Activated T-cell treated with anti-CD3 and anti-CD28 coated beads for 1 hour (primary cell): ENCODE measurements around the gene CRTAC1.

Experiments
- DNase-seq: peaks from one replicate; pipeline ENCODE4 v3.0.0-alpha.2; 2020; ENCODE audit warnings: low read depth

CRTAC1 gene

DNA sequence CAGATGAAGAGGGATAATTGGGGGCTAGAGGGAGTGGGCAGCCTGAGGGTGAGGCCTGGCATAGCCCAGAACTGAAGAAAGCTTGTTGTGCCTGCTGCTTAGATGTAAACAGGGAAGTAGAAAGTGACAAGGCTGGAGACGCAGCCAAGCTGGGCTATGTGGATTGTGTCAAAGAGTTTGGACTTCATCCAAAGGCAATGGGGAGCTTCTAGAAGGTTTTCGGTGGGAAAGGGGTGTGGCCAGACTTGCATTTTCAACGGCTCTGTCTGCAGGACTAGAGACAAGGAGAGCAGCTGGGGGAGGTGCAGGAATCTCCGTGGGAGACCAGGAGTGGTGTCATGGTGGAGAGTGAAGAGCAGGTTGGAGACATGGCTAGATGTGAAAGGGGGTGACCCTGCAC is 132.0 kb downstream of the CRTAC1 start:
- no peak for DNase-seq

DNA sequence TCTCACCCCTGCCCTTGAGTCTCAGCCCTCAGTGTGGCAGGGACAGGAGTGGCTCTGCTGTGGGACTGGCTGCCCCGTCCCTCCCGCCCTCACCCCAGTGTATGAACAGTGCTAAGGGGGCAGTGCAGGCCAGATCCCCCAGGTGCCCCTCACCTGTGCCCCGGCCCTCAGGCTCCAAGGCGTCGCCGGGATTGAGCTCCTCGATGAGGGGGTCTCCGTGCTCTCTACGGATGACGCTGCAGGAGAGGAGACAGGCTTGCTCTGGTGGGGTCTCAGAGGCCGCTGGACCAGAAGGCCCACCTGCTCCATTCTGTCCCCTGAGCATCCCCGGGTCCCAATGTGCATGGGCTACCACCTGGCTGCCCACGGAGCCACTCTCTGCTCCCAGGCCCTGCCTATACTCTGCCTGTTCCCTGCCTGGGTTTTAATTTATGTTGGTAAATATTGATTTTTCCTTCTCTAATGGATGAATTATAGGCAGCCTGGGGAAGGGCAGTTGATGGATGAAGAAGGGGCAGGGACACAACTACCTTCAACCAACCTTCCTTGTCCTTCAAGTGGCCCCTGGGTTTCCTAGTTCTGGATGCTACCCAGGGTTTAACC is 133.6 kb downstream of the CRTAC1 start:
- DNase-seq, result no peak

DNA sequence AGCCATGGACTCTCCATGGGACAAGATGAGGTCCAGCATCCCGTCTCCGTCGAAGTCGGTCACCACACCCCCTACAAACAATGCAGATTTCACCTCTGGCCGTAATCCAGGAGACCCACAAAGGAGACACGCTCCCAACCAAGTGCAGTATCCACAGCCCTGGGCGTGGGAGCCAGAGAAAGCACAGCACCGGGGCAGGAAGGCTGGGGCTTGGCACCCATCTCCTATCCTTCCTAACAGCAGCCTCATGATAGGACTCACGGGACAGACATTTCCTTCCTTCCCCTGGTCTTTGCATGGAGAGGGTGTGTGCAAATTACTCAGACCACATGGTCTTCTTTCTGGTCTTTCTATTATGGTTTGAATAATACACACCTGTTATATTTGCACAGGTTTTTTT is 134.5 kb downstream of the CRTAC1 start:
- no peak for DNase-seq

DNA sequence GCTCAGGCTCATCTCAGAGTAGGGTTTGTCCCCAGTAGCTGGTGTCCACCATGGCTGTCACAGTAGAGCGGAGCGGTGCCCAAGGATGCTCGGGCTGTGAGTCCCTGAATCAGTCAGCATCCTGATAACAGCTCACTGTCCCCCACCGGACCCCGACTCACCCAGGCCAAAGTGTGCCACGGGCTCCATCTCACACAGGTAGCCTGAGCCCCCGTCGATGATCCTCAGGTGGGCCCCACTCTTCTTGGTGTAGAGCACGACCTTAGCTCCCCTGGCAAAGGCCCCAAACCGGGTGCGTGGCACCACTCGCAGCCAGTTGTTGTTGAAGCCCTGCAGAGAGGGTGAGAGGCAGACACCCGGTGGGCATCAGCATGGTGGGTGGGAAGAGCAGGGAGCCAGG is 135.3 kb downstream of the CRTAC1 start:
- no peak for DNase-seq

DNA sequence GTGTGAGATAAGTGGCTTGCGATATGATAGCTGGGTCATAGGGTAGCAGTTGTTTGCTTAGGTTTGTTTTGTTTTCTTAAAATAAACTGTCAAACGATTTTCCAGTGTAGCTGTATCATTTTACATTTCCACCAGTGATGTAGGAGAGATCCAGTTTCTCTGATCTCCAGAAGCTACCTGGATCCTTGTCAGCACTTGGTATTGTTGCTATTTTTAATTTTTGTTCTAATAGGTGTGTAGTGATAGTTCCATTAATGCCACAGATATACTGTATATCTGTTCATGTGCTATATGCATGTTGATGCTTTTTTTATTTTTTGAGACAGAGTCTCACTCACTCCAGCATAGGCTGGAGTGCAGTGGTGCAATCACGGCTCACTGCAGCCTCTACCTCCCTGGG is 136.3 kb downstream of the CRTAC1 start:
- DNase-seq, result no peak

DNA sequence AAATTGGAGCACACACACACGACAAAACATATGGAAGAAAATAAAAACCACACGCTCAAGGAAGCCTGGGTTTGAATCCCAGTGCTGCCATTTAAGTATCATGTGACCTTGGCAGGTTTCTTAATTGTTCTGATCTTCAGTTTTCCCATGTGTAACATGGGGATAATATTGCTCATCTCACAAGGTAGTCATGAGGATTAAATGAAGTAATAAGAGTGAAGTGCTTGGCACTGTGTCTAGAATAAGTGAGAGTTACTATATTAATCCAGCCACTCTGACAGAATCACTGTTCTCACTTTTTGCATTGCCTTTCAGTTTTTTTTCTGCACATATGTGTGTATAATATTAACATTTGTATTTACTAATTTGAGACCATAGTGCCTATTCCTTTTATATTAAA is 137.5 kb downstream of the CRTAC1 start:
- DNase-seq, result no peak

DNA sequence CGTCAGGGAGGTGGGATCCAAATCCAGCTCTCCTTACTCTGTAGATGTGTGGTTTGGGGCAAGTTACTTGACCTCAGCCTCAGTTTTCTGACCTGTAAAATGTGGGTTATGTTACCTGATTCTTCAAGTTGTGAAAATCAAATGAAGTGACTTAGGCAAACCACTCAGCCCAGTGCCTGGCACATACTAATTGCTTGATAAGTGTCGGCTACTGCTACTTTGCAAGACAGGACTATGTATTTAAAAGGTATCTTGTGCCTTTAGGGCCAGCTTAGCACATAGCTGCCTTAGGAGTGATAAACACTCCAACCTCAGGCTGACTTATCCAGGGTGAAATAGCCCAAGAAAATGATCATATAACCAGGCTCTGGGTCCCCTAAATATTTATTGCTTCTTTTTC is 137.9 kb downstream of the CRTAC1 start:
- no peak for DNase-seq

DNA sequence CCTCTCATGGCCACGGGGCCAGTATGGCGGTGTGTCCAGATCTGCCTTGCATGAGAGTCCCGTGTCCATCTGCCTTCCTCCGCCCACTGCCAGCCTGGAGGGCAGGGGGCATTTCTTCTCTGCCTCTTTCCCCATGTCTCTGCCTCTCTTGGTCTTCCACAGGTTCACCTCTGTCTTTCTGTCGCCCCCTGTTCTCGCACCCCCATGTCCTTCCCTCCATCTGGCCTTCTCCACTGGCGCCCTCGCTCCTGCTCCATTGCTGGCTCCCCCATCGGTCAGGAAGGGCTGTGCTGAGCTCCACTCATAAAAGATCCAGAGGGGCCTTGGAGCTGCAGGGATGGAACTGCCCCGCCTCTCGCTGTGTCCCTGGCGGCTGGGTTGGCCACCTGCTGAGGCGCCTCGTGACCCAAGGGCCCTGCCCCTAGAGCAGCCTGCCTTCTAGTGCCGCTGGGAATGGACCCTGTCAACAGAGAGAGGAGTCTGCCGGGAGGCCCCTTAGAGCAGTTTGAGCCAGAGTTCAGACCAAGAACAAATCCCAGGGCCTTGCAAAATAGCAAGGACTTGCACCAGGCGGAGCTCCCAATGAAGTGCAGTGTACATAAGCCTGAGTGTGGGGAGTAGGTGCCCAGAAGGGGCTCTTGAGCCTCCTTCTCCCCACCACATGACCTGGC is 138.8 kb downstream of the CRTAC1 start:
- DNase-seq, result no peak

DNA sequence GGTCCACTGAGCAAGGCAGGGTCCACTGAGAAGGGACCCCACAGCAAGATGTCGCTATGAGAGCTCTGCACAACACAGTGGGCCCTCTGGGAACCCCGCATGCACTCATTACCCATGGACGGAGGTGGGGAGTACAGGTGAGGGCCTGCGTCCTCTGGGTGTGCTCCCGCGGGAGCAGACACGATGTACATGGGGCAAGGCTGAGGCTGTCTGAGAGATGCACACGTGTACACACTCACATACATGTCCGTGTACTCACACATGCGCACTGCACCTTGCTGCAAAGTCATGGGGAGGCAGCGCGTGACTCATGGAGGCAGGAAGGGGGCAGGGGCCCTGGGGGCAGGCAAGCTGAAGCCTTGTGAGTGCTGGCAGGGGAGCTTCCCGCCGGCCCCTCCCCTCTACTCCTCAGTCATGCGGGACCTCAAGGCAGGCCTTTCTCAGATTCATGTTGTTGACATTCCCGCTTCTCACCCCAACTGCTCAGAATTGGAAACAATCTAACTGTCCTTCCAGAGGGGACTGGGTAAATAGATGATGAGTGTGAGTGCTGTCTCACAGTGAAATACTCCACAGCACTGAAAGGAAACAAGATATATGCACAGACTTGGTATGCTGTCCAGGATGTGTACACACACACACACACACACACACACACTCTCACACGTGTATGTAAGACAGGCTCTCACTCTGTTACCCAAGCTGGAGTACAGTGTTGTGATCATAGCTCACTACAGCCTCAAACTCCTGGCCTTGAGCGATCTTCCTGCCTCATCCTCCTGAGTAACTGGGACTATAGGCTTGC is 140.8 kb downstream of the CRTAC1 start:
- no peak for DNase-seq

DNA sequence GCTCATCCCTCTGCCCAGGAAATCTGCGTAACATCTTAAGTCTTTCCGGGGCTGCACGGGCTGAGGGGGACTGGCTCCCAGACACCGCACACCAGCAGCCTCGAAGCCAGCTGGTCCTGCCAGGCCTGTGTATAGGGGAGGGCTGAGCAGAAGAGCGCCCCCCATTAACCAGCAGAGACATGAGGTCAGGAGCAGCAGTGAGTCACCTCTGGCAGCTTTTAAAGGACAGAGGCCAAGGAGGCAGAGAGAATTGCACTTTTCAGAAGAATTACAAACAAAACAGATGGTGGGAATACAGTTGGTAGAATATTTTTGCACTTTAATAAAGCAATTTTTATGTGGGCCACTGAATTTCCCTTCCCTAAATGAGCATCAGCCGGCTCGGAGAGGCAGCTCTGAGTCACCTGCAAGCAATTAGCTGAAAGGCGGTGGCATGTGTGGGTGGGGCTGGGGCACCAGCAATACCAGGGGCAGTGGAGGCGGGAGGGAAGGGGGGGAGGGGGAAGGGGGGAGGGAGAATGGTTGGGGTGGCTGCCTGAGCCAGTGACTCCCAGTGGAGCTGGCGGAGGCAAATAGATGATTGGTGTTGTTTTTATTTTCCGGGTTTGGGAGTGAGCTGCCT is 141.7 kb downstream of the CRTAC1 start:
- DNase-seq, result no peak

DNA sequence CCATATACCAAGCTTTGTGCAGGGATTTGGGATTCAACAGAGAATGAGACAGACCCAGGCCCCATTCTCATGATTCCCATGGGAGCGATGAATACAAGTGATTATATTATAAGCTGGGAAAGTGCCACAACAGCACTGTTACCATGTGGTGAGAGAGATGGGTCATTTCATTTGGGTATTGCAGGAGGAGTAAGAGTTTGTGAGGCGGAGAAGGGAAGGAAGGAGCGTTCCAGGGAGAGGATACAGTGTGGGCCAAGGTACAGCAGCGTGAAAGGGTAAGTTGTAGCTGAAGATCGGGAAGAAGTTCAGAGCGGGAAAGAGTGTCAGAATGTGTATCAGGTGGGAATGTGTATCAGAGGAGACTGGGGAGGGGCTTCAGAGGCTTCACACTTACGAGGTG is 142.3 kb downstream of the CRTAC1 start:
- no peak for DNase-seq

DNA sequence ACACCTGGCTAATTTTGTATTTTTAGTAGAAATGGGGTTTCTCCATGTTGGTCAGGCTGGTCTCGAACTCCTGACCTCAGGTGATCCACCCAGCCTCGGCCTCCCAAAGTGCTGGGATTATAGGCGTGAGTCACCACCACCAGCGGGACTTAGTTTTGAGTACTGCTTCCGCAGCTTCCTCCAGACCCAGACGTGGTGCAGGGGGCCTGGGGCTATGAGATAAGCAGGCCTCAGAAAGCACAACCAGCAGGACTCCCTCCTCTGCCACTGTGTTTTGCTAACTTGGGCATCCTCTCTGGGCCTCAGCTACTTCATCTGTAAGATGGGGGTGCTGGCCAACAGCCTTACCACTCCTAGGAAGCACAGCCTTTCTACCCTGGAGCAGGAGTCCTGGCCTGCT is 143.0 kb downstream of the CRTAC1 start:
- DNase-seq, result no peak

DNA sequence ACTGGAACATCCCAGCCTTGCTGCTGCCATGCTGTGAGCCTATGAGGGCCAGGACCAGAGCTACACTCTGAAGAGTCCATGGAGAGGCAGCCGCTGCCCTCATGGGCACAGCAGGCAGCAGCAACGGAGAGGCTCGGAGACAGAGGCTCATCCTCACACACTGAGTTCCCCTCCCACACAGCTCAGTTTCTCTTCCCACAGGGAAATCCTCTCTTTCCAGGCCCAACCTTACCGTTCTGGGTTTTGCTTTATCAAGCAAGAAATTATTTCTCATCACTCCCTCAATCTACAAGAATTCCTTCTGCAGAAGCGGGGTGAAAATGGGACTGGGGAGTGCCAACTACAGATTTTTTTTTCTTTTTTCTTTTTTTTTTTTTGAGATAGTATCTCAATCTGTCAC is 144.1 kb downstream of the CRTAC1 start:
- no peak for DNase-seq

DNA sequence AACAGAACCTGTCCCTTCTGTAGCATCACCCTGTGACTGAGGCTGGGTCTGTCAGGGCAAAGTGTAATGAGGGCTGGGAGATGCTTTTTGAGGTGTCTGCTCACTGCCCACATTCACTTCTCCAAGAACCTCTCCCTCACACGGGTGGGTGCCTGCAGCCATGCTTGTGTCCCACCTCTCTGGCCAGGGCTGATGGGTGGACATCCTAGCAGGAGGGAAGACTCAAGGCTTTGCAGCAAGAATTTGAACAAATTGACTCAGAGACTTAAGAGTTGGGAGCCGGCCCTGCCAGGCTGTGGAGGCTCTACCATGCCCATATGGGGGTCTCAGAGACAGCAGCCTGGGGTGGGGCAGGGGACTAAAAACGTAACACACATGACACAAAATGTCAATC is 147.3 kb downstream of the CRTAC1 start:
- DNase-seq, result no peak

DNA sequence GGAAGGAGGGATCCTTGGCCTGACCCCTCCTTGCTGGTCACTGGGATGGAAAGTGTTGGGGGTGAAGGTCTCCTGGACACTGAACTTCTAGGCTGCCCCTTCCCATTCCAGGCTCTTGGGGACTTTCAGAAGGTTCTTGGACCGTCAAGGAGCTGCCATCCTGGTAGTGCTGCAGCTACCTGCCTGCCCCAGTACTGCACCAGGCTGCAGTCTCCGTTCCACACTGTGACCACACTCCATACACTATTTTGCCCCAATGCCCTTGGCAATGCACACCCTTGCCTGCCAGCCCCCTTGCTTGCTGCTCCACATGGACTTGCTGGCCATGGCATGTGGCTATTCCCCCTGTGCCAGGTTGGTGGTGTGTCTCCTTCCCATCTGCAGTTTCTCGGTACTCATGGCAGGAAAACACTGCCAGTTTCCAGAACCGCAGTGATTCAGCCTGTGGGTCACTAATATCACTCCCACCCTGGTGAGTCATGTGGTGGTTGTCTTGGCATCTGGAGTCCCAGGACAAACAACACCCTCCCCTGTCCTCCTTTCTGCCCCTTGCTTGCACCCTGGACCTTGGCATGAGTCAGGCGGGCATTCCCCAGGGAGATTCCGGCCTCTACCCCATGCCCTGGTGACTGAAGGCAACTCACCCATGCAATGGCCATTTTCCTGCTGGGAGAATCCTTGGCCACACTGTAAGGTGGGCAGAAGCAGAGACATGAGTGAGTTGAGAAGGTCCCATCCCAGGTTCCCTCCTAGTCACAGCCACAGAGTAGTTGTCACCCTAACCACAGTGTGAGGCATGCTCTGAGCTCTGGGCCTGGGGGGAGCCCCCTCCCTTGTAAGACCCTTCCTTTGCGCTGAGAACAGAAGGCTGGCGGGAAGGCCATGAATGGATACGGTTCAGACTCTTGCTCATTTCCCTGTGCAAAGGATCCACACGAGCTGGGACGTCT is 148.0 kb downstream of the CRTAC1 start:
- DNase-seq, result no peak

DNA sequence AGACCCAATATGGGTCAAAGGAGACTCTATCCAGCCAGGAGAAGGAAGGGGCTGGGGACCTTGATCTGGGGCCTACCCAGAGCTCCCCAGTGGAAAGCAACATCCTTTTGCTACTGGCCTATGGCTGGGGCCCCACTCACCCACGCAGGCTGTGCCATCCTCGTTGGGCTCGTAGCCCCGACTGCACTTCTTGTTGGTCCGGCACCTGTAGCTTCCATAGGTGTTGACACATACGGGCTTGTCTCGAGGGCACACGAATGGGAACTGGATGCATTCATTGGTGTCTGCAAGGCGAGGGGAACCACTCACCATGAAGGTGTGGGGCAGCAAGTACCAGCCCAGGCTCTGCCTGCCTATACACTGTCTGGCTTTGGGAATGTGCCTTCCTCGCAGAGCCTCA is 150.3 kb downstream of the CRTAC1 start:
- no peak for DNase-seq

DNA sequence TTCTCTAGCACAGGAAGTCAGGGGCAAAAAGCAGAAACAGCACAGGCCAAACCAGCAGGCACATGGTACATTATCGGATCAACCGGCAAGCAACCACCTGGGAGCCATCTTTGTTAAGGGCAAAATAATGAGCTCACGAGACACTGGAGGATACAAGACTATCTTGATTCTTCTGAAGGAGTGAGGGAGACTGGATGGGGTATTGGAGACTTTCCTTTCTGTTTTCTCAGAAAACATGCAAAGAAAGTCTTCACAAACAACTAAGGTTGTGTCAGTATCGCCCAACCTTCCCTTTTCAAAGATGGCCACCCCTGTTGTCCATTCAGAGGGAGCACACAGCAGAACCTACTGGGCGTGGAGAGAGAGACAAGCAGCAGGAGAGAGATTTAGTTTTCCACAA is 151.2 kb downstream of the CRTAC1 start:
- no peak for DNase-seq

DNA sequence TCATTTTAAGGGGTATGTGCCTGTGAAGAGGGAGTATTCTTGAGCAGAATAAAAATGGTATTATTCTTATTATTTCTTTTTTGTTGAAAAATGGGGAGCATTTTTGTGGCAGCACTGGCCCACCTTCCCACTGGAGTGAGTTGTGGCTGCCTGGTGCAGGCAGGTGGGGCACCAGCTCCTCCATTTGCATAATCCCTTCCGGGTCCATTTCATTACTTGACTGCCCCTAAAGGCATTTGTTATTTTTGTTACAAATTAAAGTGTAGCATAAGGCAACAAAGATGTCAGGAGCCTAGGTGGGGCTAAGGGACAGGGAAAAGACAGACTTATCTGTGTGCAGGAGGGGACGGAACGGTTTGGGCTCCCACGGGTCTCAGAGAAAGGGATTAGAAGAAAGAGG is 154.0 kb downstream of the CRTAC1 start:
- no peak for DNase-seq

DNA sequence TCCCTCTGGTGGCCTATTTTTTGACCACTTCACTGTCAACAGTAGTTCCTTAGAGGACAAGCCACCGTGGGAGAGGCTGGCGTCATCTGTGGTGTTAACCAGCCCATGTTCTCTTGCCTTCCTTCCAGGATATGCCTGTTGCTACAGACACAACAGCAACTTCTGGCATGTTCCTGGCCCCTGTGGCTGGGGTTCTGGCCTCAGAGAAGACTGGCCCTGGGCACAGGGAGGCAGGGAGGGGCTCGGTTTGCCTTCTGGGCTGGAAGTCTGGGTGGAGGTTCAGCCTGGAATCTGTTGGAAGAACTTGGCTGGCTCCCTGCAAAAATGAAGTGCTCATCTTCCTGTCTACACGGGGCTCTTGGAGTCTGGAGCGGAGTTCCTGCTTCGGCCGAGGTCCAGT is 155.0 kb downstream of the CRTAC1 start:
- no peak for DNase-seq

DNA sequence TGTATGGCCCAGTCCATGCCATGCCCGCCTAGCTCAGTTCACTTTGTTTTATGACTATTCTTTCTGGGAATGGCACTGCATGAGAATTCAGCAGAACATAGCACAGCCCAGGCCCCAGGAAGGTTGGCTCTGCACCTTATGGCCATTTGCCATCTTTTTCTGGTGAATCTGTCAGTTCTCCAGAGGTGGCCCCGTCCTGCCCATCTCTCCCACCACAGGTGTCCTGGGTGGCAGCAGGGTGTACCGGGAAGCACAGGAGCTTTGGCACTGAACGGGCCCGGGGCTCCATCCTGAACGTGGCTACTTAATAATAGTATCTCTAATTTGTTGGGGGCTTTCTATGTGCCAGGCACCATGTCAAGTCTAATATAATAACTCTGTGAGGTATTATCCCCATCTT is 156.1 kb downstream of the CRTAC1 start:
- no peak for DNase-seq

DNA sequence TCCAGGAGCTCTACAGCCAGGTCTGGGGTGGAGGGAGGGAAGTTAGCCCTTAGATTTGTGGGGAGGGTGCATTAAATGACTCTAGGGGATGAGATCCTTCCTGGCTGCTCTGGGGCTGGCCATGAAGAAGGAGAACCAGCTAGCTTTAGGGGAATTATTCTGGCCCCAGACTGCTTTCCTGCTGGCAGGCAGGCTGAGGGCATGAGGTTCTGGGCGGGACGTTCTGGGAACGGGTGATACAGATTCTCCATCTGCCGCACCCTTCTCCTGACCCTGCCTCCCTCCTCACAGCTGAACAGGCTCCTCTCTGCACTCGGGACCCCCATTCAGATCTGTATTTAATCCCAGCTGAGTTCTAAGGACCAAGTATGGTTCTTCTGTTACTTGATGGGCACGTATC is 156.9 kb downstream of the CRTAC1 start:
- DNase-seq, result no peak

DNA sequence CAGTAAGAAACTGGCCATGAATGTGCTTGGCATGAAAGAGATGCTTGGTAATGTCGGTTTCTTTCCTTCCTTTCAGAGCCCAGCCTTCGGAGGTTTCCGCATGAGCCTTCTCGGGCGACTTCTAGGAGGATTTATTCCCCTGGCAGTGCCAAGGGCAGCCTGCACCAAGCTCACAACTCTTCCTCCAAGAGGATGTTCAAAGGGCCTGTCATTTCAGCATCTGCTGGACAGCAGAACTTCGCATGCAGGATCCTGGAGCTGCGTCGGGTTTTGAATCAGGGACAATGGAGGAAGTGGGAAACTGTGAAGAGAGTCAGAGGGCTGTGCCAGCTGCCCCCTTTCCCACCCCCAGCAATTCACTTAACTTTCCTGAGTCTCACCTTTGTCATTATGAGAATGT is 159.4 kb downstream of the CRTAC1 start:
- no peak for DNase-seq
